ENCODE data around the gene CREB3.

GRCh38 chr9:35758475-35759050, 26.1 kb downstream of the CREB3 start:
- TF ChIP-seq POLR2AphosphoS5 (IDR thresholded peaks at IDR 0.05; ENCODE audit: low read depth) (no peak), CTCF (conservative IDR thresholded peaks at IDR 0.05; ENCODE audit: low read depth in 2 of 2) (no peak), EZH2phosphoT487 (IDR thresholded peaks at IDR 0.05; ENCODE audit: unreplicated experiment) (no peak), EZH2 (IDR thresholded peaks at IDR 0.05; ENCODE audit: low read depth, unreplicated experiment) (no peak), CREB1 (CRISPR knock-in tag; IDR thresholded peaks at IDR 0.05; ENCODE audit: low read depth) (no peak), STAT1 (IDR thresholded peaks at IDR 0.05; ENCODE audit: unreplicated experiment) (no peak), JUNB (IDR thresholded peaks at IDR 0.05; ENCODE audit: unreplicated experiment) (no peak), ZNF114 (CRISPR knock-in tag; IDR thresholded peaks at IDR 0.05) (no peak), ZNF331 (CRISPR knock-in tag; IDR thresholded peaks at IDR 0.05; ENCODE audit: low read depth) (no peak), ETS1 (IDR thresholded peaks at IDR 0.05) (no peak)
- TF ChIP-seq, protein P1, sequence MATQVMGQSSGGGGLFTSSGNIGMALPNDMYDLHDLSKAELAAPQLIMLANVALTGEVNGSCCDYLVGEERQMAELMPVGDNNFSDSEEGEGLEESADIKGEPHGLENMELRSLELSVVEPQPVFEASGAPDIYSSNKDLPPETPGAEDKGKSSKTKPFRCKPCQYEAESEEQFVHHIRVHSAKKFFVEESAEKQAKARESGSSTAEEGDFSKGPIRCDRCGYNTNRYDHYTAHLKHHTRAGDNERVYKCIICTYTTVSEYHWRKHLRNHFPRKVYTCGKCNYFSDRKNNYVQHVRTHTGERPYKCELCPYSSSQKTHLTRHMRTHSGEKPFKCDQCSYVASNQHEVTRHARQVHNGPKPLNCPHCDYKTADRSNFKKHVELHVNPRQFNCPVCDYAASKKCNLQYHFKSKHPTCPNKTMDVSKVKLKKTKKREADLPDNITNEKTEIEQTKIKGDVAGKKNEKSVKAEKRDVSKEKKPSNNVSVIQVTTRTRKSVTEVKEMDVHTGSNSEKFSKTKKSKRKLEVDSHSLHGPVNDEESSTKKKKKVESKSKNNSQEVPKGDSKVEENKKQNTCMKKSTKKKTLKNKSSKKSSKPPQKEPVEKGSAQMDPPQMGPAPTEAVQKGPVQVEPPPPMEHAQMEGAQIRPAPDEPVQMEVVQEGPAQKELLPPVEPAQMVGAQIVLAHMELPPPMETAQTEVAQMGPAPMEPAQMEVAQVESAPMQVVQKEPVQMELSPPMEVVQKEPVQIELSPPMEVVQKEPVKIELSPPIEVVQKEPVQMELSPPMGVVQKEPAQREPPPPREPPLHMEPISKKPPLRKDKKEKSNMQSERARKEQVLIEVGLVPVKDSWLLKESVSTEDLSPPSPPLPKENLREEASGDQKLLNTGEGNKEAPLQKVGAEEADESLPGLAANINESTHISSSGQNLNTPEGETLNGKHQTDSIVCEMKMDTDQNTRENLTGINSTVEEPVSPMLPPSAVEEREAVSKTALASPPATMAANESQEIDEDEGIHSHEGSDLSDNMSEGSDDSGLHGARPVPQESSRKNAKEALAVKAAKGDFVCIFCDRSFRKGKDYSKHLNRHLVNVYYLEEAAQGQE (IDR thresholded peaks at IDR 0.05; ENCODE audit: unreplicated experiment) = no peak
